RWPE2 (cell line): ENCODE measurements around the gene PPP1R14D.

Experiments used
- ATAC-seq: fragments of 200-7000 bp; cut with Tn5 transposase; 3 replicates; pipeline ENCODE4 v1.9.1; 2021; ENCODE audit warnings: low read depth
- DNase-seq: peaks from one replicate; pipeline ENCODE4 v3.0.0-alpha.2; 2020; ENCODE audit warnings: low spot score
- H3K27ac ChIP-seq: fragments of 450-650 bp; 2 replicates; pipeline ENCODE4 v1.5.1; 2017; ENCODE audit warnings: mild to moderate bottlenecking; ENCODE audit not compliant: poor library complexity, severe bottlenecking
- H3K27me3 ChIP-seq: fragments of 250-450 bp; sonication (Bioruptor Pico); 2 replicates; pipeline ENCODE4 v1.5.1; 2021; ENCODE audit warnings: mild to moderate bottlenecking, moderate library complexity; ENCODE audit not compliant: insufficient read depth, poor library complexity, severe bottlenecking
- H3K36me3 ChIP-seq: fragments of 250-450 bp; sonication (Bioruptor Pico); 2 replicates; pipeline ENCODE4 v1.5.1; 2020; ENCODE audit warnings: low read depth, mild to moderate bottlenecking, moderate library complexity
- H3K4me1 ChIP-seq: fragments of 250-450 bp; sonication (Bioruptor Pico); 2 replicates; pipeline ENCODE4 v1.5.1; 2021; ENCODE audit warnings: mild to moderate bottlenecking, moderate library complexity; ENCODE audit not compliant: insufficient read depth, poor library complexity, severe bottlenecking
- H3K4me3 ChIP-seq: fragments of 250-450 bp; sonication (Bioruptor Pico); 2 replicates; pipeline ENCODE4 v1.5.1; 2021; ENCODE audit warnings: mild to moderate bottlenecking, moderate library complexity; ENCODE audit not compliant: severe bottlenecking
- H3K9me3 ChIP-seq: fragments of 250-450 bp; sonication (Bioruptor Pico); 2 replicates; pipeline ENCODE4 v1.5.1; 2021; ENCODE audit warnings: mild to moderate bottlenecking, moderate library complexity; ENCODE audit not compliant: severe bottlenecking
- CTCF ChIP-seq: fragments of 450-650 bp; IDR thresholded peaks from one replicate; pipeline ENCODE4 v1.5.1; 2017; ENCODE audit warnings: mild to moderate bottlenecking, moderate library complexity; ENCODE audit not compliant: poor library complexity, severe bottlenecking

Gene PPP1R14D

GRCh38 chr15:40828447-40829036 lies at the start of gene PPP1R14D:
Gene PPP1R14D (minus strand): TSS chr15:40828708. CDS start chr15:40828641, 67 bp downstream.
- Histone ChIP-seq H3K4me3 (no peak within 1 kb of the TSS), H3K4me1 (peaks cover 19% of the 10 kb centered on the region), H3K9me3 (no peaks in the 10 kb centered on the region), H3K27me3 (no peaks in the 10 kb centered on the region), H3K36me3 (no peaks in the 10 kb centered on the region), H3K27ac (no peak within 1 kb of the TSS)
- DNase-seq, result no peak
- no peak for ATAC-seq
- peak; percentile 15 for TF ChIP-seq CTCF

- no peak for ATAC-seq
- DNase-seq, result no peak
- TF ChIP-seq CTCF, result no peak
- Histone ChIP-seq H3K27me3 (no peaks in the 10 kb centered on the region), H3K4me3 (no peak overlapping the region), H3K36me3 (no peaks in the 10 kb centered on the region), H3K4me1 (peaks cover 32% of the 10 kb centered on the region), H3K27ac (no peak overlapping the region), H3K9me3 (peaks cover under 1% of the 10 kb centered on the region)
Measured at GRCh38 chr15:40877694-40878093, 49.2 kb upstream of the PPP1R14D start.

GRCh38 chr15:40875991-40876730 lies 47.7 kb upstream of the PPP1R14D start:
- H3K9me3 ChIP-seq, result no peaks in the 10 kb centered on the region
- ATAC-seq (peak; percentile 36), DNase-seq (peak; percentile 78)
- H3K4me3 ChIP-seq, result no peak overlapping the region
- no peaks in the 10 kb centered on the region for H3K27me3 ChIP-seq
- H3K36me3 ChIP-seq, result no peaks in the 10 kb centered on the region
- H3K27ac ChIP-seq, result peak overlapping the region; percentile 59
- no peak for TF ChIP-seq CTCF
- peaks cover 47% of the 10 kb centered on the region for H3K4me1 ChIP-seq

GRCh38 chr15:40873694-40874561 lies 45.4 kb upstream of the PPP1R14D start, which contains the start of gene RHOV:
Gene RHOV (minus strand): TSS chr15:40874234. CDS start chr15:40874139, 95 bp downstream.
- peak; percentile 93 for DNase-seq
- H3K4me3 ChIP-seq, result peak within 1 kb of the TSS; percentile 42
- peaks cover 40% of the 10 kb centered on the region for H3K4me1 ChIP-seq
- no peaks in the 10 kb centered on the region for H3K9me3 ChIP-seq
- no peak within 1 kb of the TSS for H3K27ac ChIP-seq
- peak; percentile 84 for TF ChIP-seq CTCF
- H3K27me3 ChIP-seq, result no peaks in the 10 kb centered on the region
- no peaks in the 10 kb centered on the region for H3K36me3 ChIP-seq
- peak; percentile 65 for ATAC-seq
